Mesendoderm (in vitro differentiated cells): ENCODE results near the gene AAGAB.

Experiments
- DNase-seq: peaks from one replicate; pipeline ENCODE4 v3.0.0; 2013
- H2AK5ac ChIP-seq: 2 replicates; pipeline ENCODE4 v1.6.1; 2013; ENCODE audit warnings: low read length, inconsistent platforms
- H2BK120ac ChIP-seq: 2 replicates; pipeline ENCODE4 v1.6.1; 2013; ENCODE audit warnings: low read depth, mild to moderate bottlenecking, low read length, moderate library complexity, mixed read lengths
- H2BK15ac ChIP-seq: replicated peaks from 2 replicates; pipeline ENCODE4 v1.6.1; 2013; ENCODE audit warnings: low read depth, mild to moderate bottlenecking, moderate library complexity
- H2BK5ac ChIP-seq: 2 replicates; pipeline ENCODE4 v1.6.1; 2013; ENCODE audit warnings: low read length, inconsistent platforms
- H3K18ac ChIP-seq: 2 replicates; pipeline ENCODE4 v1.6.1; 2013; ENCODE audit warnings: mild to moderate bottlenecking, low read length, mixed read lengths
- H3K23ac ChIP-seq: one replicate; pipeline ENCODE4 v1.6.1; 2013; ENCODE audit warnings: low read length
- H3K27ac ChIP-seq: 2 replicates; pipeline ENCODE4 v1.5.1; 2013; ENCODE audit warnings: low read depth, mild to moderate bottlenecking, inconsistent platforms, low read length, moderate library complexity
- H3K27me3 ChIP-seq: 2 replicates; pipeline ENCODE4 v1.6.1; 2013; ENCODE audit warnings: low read length, control low read depth, mild to moderate bottlenecking, inconsistent platforms; ENCODE audit not compliant: insufficient read depth, poor library complexity
- H3K36me3 ChIP-seq: 2 replicates; pipeline ENCODE4 v1.6.1; 2013; ENCODE audit warnings: low read length, inconsistent platforms; ENCODE audit not compliant: control insufficient read depth, insufficient read depth
- H3K4ac ChIP-seq: one replicate; pipeline ENCODE4 v1.6.1; 2013; ENCODE audit warnings: low read depth, mild to moderate bottlenecking, low read length, moderate library complexity
- H3K4me1 ChIP-seq: 2 replicates; pipeline ENCODE4 v1.6.1; 2013; ENCODE audit warnings: low read depth, low read length, inconsistent platforms; ENCODE audit not compliant: control insufficient read depth
- H3K4me2 ChIP-seq: 2 replicates; pipeline ENCODE4 v1.6.1; 2013; ENCODE audit warnings: low read length
- H3K4me3 ChIP-seq: 2 replicates; pipeline ENCODE4 v1.5.1; 2013; ENCODE audit warnings: mild to moderate bottlenecking, low read length
- H3K56ac ChIP-seq: one replicate; pipeline ENCODE4 v1.6.1; 2013; ENCODE audit warnings: low read length
- H3K79me1 ChIP-seq: 2 replicates; pipeline ENCODE4 v1.6.1; 2013; ENCODE audit warnings: low read length, inconsistent platforms
- H3K79me2 ChIP-seq: 2 replicates; pipeline ENCODE4 v1.6.1; 2013; ENCODE audit warnings: mild to moderate bottlenecking, low read length; ENCODE audit not compliant: control insufficient read depth, insufficient read depth
- H3K9ac ChIP-seq: 2 replicates; pipeline ENCODE4 v1.6.1; 2013; ENCODE audit warnings: low read length, inconsistent platforms
- H4K5ac ChIP-seq: one replicate; pipeline ENCODE4 v1.6.1; 2013; ENCODE audit warnings: low read length
- H4K8ac ChIP-seq: one replicate; pipeline ENCODE4 v1.6.1; 2013; ENCODE audit warnings: low read depth, mild to moderate bottlenecking, control low read depth, low read length, moderate library complexity
- WGBS: extraction: QIAGEN DNeasy Blood & Tissue Kit; methylation state at CpG from one replicate; pipeline ENCODE4 v1.1.7; 2013; ENCODE audit warnings: low lambda C conversion rate, missing lambda C conversion rate; ENCODE audit not compliant: insufficient coverage; ENCODE audit errors: extremely low coverage; 5-methylcytosine and 5-hydroxymethylcytosine counted together

AAGAB gene

DNA sequence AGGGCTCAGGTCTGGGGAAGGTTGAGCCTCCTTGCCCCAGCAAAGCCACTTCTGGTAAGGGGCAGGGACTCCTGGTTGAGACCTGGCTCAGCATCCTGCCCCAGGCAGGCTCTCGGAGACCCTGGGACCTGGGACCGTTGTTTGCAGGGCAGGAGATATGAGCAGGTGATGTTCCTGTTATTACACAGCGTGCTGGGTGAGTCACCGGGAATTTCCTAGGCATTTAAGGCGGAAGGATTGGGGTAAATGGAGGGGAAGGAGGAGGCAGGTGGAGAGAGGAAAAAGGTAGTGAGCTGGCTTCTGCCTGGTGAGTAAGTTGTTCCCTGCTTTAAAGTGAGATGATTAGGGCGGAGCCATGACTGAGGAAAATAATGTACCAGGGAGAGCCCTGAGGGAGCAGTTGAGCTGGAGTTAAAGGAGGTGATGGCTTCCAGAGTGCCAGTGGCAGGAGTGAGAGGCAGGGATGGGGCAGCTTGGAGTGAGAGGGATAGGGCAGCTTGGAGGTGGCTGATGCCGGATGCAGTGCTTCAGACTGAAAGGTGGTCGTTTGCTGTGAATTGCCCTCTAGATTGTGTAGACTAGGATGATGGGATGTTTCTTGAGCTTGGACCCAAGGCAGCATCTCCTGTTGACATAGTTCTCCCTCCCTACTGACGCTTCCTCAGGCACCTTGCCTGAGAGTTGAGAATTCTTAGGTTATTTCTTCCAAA lies 79.4 kb downstream of the AAGAB start:
- WGBS, result no CpG with 5 or more reads among the region's 9 CpGs
- H2BK120ac ChIP-seq, result no peak overlapping the region
- no peak overlapping the region for H2BK15ac ChIP-seq
- H3K23ac ChIP-seq, result no peak overlapping the region
- no peak overlapping the region for H3K4me3 ChIP-seq
- no peak overlapping the region for H2AK5ac ChIP-seq
- H3K56ac ChIP-seq, result no peak overlapping the region
- no peaks in the 10 kb centered on the region for H3K36me3 ChIP-seq
- H3K18ac ChIP-seq, result no peak overlapping the region
- no peak overlapping the region for H3K4ac ChIP-seq
- H4K5ac ChIP-seq, result no peak overlapping the region
- H3K27ac ChIP-seq, result no peak overlapping the region
- peak; percentile 72 for DNase-seq
- no peak overlapping the region for H2BK5ac ChIP-seq
- H3K27me3 ChIP-seq, result no peaks in the 10 kb centered on the region
- no peak overlapping the region for H4K8ac ChIP-seq
- no peaks in the 10 kb centered on the region for H3K79me1 ChIP-seq
- H3K9ac ChIP-seq, result no peak overlapping the region
- H3K79me2 ChIP-seq, result no peaks in the 10 kb centered on the region
- peaks cover 31% of the 10 kb centered on the region for H3K4me1 ChIP-seq
- H3K4me2 ChIP-seq, result no peak overlapping the region

GRCh38 chr15:67174446-67174845 lies 80.0 kb downstream of the AAGAB start:
- H3K36me3 ChIP-seq, result no peaks in the 10 kb centered on the region
- H3K4me3 ChIP-seq, result no peak overlapping the region
- no peak overlapping the region for H3K23ac ChIP-seq
- H3K4me1 ChIP-seq, result peaks cover 30% of the 10 kb centered on the region
- no peak overlapping the region for H2BK15ac ChIP-seq
- no peak overlapping the region for H2BK5ac ChIP-seq
- no peaks in the 10 kb centered on the region for H3K79me1 ChIP-seq
- no peak overlapping the region for H3K27ac ChIP-seq
- H4K8ac ChIP-seq, result no peak overlapping the region
- no peak overlapping the region for H3K4ac ChIP-seq
- no peaks in the 10 kb centered on the region for H3K79me2 ChIP-seq
- no peak overlapping the region for H3K18ac ChIP-seq
- H4K5ac ChIP-seq, result no peak overlapping the region
- DNase-seq, result no peak
- no peak overlapping the region for H3K9ac ChIP-seq
- H3K56ac ChIP-seq, result no peak overlapping the region
- H2BK120ac ChIP-seq, result no peak overlapping the region
- H3K4me2 ChIP-seq, result no peak overlapping the region
- WGBS, result no CpG with 5 or more reads among the region's 3 CpGs
- no peak overlapping the region for H2AK5ac ChIP-seq
- no peaks in the 10 kb centered on the region for H3K27me3 ChIP-seq

DNA sequence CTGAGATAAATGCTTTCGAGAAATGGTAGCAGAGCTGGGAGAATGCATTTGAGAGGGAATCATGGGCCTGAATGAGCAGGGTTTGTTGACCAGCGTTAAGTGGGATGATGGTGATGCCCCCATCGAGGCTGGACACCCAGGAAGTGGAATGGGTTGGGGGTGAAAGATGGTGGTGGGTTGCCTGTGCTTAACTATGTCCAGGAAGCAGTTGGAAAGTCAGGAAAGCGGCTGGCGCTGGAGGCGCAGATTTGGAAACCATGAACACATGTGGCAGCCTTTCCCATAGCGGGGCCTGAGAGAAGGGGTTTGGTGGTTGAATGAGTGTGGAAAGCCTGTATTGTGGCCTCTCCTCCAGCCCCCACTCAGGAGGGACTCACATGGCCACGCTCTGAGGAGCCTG lies 80.7 kb downstream of the AAGAB start:
- no peak overlapping the region for H3K4me3 ChIP-seq
- WGBS, result no CpG with 5 or more reads among the region's 8 CpGs
- no peaks in the 10 kb centered on the region for H3K36me3 ChIP-seq

DNA sequence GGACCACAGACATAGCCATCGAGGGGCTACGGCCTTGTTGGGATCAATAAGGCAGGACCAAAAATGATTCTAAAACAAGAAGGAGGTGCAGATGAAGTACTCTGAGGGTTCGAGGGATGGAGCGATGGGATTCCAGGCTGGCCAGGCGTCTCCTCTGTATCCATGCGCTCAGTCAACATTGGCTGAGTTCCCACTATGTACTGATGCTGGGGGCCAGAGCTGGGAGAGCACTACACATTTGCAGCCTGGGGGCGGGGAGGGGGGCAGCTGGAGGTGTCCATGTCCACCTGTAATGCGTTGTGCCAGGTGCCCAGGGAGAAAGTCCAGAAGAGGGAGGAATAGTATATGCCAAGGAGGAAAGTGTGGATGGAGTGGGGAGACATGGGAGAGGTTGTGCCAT lies 81.5 kb downstream of the AAGAB start:
- no peaks in the 10 kb centered on the region for H3K36me3 ChIP-seq
- H3K4me1 ChIP-seq, result peaks cover 22% of the 10 kb centered on the region

More for the DNA sequence above, 80.7 kb downstream of the AAGAB start:
- Histone ChIP-seq H2AK5ac (no peak overlapping the region), H3K9ac (no peak overlapping the region), H3K56ac (no peak overlapping the region), H3K4me1 (peaks cover 25% of the 10 kb centered on the region), H3K18ac (no peak overlapping the region), H3K27me3 (no peaks in the 10 kb centered on the region), H3K27ac (no peak overlapping the region), H3K4ac (no peak overlapping the region), H3K23ac (no peak overlapping the region), H2BK5ac (no peak overlapping the region), H2BK15ac (no peak overlapping the region), H4K8ac (no peak overlapping the region), H4K5ac (no peak overlapping the region), H3K4me2 (no peak overlapping the region), H2BK120ac (no peak overlapping the region), H3K79me1 (no peaks in the 10 kb centered on the region), H3K79me2 (no peaks in the 10 kb centered on the region)
- DNase-seq, result no peak

DNA sequence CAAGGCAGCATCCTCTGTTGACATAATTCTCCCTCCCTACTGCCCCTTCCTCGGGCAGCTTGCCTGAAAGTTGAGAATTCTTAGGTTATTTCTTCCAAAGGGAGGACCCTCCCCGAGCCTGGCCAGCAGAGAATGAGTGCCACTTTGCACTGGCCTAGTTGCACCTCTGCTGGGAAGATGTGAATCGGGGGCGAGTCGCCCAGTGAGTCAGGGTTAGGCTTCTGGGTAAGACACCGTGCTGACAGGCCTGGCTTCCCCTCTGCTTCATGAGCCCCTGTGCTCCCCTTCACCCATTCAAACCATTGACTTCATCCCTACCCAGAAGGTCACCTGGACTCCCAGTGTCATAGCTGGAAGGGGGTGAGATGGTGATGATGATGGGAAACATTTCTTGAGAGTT lies 82.3 kb downstream of the AAGAB start:
- Histone ChIP-seq H3K36me3 (no peaks in the 10 kb centered on the region), H2BK120ac (no peak overlapping the region), H3K79me1 (no peaks in the 10 kb centered on the region), H3K27me3 (no peaks in the 10 kb centered on the region), H3K79me2 (no peaks in the 10 kb centered on the region), H3K9ac (no peak overlapping the region), H3K4me1 (peaks cover 22% of the 10 kb centered on the region), H3K4ac (no peak overlapping the region), H2AK5ac (no peak overlapping the region), H4K8ac (no peak overlapping the region), H3K23ac (no peak overlapping the region), H3K4me3 (no peak overlapping the region), H3K27ac (no peak overlapping the region), H3K18ac (no peak overlapping the region), H2BK15ac (no peak overlapping the region), H2BK5ac (no peak overlapping the region), H4K5ac (no peak overlapping the region), H3K4me2 (no peak overlapping the region), H3K56ac (no peak overlapping the region)
- no peak for DNase-seq
- WGBS, result no CpG with 5 or more reads among the region's 6 CpGs

More for the DNA sequence above, 81.5 kb downstream of the AAGAB start:
- no peak for DNase-seq
- no peak overlapping the region for H2AK5ac ChIP-seq
- H3K4me3 ChIP-seq, result no peak overlapping the region
- no peak overlapping the region for H3K27ac ChIP-seq
- no peaks in the 10 kb centered on the region for H3K79me1 ChIP-seq
- H3K23ac ChIP-seq, result no peak overlapping the region
- H3K79me2 ChIP-seq, result no peaks in the 10 kb centered on the region
- no peak overlapping the region for H4K5ac ChIP-seq
- no peak overlapping the region for H3K4me2 ChIP-seq
- no peak overlapping the region for H2BK120ac ChIP-seq
- no peak overlapping the region for H2BK5ac ChIP-seq
- H3K18ac ChIP-seq, result no peak overlapping the region
- no peaks in the 10 kb centered on the region for H3K27me3 ChIP-seq
- H2BK15ac ChIP-seq, result no peak overlapping the region
- no peak overlapping the region for H4K8ac ChIP-seq
- H3K4ac ChIP-seq, result no peak overlapping the region
- no peak overlapping the region for H3K56ac ChIP-seq
- no peak overlapping the region for H3K9ac ChIP-seq
- WGBS, result no CpG with 5 or more reads among the region's 8 CpGs

DNA sequence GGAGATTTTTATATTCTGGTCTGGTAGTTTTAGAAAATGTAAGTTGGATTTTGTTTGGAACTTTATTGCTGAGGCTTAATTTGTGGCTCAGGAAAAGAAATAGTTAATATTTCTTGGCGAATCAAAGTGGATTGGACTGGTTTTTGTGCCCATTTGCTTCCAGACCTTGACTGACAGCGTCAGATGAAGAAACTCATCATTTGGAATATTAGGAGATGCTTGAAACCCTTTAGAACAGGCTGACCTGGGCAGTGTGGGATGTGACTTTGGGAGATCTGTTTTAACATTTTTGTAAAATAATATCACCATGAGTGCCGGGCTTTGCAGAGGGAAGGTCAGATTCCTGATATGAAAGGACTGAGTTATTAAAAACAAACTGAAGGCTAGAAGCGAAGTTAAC lies 83.0 kb downstream of the AAGAB start:
- no peaks in the 10 kb centered on the region for H3K79me2 ChIP-seq
- H3K9ac ChIP-seq, result no peak overlapping the region
- no peaks in the 10 kb centered on the region for H3K79me1 ChIP-seq
- H3K18ac ChIP-seq, result no peak overlapping the region
- DNase-seq, result no peak
- no CpG with 5 or more reads among the region's 4 CpGs for WGBS
- H3K27ac ChIP-seq, result no peak overlapping the region
- H3K36me3 ChIP-seq, result no peaks in the 10 kb centered on the region
- H4K8ac ChIP-seq, result no peak overlapping the region
- H3K4me1 ChIP-seq, result peaks cover 17% of the 10 kb centered on the region
- H3K23ac ChIP-seq, result no peak overlapping the region
- no peak overlapping the region for H2AK5ac ChIP-seq
- no peak overlapping the region for H2BK5ac ChIP-seq
- no peak overlapping the region for H2BK15ac ChIP-seq
- no peak overlapping the region for H3K56ac ChIP-seq
- H3K4me2 ChIP-seq, result no peak overlapping the region
- H3K4ac ChIP-seq, result no peak overlapping the region
- H3K4me3 ChIP-seq, result no peak overlapping the region
- H4K5ac ChIP-seq, result no peak overlapping the region
- no peaks in the 10 kb centered on the region for H3K27me3 ChIP-seq
- no peak overlapping the region for H2BK120ac ChIP-seq
